Measurements from ENCODE around the gene MGA.

MGA gene

GRCh38 chr15:41660235-41661077 is at the start of gene MGA:
Gene MGA (plus strand): TSS chr15:41660405.
- peak; percentile 91 for DNase-seq

- no peak for DNase-seq
Measured at GRCh38 chr15:41620536-41621199, 39.5 kb upstream of the MGA start.

DNA sequence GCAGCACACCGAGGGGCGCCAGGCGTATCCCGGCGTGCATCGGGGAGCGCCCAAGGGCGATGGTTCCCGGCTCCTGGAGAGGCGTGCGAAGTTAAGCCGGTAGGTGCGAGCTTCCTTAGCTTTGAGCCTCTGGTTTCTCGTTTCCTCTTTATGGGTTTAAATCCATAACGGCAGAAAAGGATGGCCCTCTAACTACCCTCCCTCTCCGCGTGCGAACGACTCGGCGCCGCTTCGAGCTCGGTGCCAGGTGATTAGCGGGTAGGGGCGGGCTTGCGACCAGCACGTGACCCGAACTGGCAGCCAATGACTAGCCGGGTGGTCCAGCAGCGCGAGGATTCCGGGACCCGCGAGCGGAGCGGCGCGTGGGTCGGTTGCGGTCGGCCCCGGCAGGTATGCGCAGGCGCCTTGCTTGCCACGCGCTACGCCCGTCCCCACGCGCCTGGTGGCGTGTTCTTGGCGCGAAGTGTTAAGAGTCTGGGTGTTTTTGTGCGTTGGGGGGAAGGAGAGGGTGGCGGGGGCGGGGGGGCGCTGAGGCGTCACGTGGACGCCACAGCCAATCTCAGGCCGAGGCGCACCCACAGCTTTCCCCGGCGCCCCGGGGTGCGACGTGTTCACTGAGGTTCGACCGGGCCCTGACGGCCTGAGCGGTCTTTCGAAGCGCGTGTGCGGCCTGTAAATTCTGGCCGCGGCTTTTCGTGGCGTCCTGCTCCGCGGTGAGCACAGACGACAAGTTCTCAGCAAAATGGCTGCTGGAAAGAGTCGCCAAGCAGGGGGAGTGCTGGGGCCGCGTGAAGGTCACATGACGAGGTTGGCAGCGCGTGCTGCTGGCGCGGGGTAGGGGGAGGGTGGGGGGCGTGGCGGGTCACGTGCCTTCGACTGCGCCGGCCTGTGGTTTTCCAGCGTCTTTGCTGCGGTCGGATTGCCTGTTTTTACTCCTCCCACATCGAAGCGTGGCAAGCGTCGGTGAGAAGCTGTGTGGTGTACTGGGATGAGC is 38.7 kb upstream of the MGA start:
- DNase-seq = peak; percentile 89

DNA sequence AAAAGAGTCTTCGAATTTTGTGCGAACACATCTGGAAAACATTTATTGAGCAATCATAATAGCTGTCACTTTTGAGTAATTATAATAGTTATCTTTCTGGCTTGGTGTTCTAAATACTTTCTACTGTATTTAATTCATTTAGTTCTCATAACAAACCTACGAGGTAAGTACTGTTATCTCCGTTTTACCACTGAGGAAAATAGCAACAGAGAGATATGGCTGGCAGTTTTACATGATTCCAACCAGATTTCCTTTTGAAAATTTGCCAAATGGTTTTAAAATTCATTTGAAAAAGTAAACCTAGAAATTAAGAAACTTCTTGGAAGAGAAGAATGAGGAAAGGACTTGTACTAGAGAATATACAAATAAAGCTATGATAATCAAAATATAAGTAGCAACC is 37.3 kb upstream of the MGA start:
- no peak for DNase-seq

GRCh38 chr15:41627203-41627602 is 33.0 kb upstream of the MGA start:
- no peak for DNase-seq

GRCh38 chr15:41629463-41629862 is 30.7 kb upstream of the MGA start:
- no peak for DNase-seq

GRCh38 chr15:41629883-41630282 is 30.3 kb upstream of the MGA start:
- DNase-seq = no peak

- no peak for DNase-seq
Measured at GRCh38 chr15:41630616-41631217, 29.5 kb upstream of the MGA start.

DNA sequence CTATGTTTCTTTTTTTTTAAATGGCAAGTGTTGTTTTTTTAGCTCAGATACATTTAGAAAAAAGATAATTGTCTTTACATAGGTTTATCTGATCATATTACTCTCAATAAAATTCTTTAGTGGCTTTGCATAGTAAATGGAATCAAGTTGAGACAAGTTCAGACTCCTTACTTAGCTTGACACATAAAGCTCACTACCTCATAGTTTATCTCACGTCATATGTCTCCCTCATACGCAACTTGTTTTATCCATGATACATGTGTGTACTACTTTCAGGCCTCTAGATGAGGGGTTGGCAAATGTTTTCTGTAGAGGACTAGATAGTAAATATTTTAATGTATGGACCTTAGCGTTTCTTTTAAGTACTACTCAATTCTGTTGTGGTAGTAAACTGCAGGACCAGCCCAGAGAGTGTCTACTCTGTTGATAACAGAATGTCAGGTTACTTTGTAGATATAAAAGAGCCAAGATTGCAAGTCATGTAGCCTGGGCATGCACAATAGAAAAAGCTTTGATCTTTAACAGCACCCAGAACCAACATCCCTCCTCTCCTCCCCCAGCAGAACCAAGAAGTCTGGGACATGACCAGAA is 28.2 kb upstream of the MGA start:
- DNase-seq = no peak

DNA sequence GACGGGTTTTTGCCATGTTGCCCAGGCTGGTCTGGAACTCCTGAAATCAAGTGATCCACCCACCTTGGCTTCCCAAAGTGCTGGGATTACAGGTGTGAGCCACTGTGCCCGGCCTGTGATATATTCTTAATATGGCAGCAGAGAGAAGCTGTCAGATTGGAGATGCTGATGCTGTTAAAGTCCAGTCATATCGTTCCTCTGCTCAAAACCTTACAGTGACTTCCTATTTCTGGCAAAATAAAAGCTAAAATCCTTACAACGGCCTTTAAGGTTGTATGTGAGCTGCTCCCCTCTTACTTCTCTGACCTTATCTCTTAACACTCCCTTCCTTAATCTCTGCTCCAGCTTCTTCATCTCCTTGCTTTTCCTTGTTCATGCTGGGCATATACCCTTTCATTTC is 26.6 kb upstream of the MGA start:
- DNase-seq = no peak

DNA sequence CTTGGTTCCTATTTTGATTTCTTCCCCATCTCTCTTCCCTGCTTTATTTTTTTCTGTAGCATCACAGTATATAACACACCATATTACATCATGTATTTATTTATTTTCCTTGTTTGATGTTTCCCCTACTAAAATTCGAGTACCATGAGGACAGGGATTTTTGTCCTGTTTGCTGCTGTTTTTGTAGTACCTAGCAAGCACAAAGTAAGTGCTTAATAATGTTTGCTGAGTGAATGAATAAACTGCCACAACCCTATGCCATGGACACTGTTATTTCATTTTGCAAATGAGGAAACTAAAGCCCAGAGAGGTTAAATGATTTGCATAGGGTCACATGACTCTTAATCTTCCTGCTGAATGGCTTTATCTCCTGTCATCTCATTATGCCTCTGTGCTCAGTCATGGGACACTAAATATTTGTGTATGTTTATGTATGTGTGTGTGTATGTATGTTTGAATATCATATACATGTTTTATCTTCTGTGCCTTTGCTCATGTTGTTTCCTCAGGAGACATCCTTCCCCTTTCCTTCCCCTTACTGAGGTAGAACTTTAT is 26.1 kb upstream of the MGA start:
- no peak for DNase-seq

DNA sequence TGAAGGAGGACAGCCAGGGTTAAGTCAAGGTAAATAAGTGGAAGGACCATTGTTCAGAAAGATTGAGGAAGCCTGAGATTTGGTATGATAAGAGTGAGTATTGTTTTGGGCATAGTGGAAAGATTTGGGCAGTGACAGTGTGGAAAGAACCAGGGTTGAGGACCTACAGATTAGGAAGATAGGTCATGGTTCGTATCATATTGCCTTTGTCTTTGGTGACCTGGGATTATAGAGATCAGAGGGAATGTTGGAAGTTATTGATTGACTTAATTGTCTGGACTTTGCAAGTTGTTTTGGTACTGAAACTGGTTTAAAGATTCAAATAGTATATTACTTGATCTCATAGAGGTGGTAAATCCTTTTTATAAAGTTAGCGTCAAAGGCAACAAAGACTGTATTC is 23.1 kb upstream of the MGA start:
- no peak for DNase-seq

- no peak for DNase-seq
Measured at GRCh38 chr15:41640985-41641384, 19.2 kb upstream of the MGA start.

GRCh38 chr15:41647262-41647661 is 12.9 kb upstream of the MGA start:
- no peak for DNase-seq

DNA sequence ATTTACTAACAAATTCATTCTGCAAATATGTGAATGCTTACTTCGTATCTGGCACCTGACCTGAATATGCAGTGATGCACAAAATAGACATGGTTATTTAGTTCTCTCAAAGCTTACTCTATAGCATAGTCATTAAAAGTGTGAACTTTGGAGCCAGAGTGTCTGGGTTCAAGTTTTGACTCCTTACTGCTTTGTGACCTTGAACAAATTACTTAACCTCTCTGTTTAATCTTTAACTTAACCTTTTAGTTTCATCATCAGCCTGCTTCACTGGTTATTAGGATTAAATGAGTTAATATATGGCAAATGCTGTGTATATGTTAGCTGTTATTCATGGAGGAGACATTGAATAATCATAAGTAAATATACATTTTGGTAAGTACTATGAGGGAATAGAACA is 12.1 kb upstream of the MGA start:
- no peak for DNase-seq

GRCh38 chr15:41648770-41649169 is 11.4 kb upstream of the MGA start:
- DNase-seq = no peak

DNA sequence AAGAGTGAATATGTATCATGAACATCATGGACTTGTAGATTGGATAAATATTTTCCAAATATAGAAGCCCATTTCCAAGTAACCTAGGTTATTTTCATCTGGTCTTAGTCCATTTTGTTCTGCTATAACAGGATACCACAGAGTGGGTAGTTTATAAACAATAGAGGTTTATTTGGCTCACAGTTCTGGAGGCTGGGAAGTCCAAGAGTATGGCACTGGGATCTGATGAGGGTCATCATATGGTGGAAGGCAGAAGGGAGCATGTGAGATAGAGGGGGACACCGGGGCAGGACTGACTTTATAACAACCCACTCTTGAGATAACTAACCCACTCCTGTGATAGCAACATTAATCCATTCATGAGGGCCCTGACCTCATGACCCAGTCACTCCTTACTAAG is 9.4 kb upstream of the MGA start:
- DNase-seq = no peak

- no peak for DNase-seq
Measured at GRCh38 chr15:41651373-41651772, 8.8 kb upstream of the MGA start.

- no peak for DNase-seq
Measured at GRCh38 chr15:41653760-41654159, 6.4 kb upstream of the MGA start.

- DNase-seq = no peak
Measured at GRCh38 chr15:41655716-41656115, 4.5 kb upstream of the MGA start.

- no peak for DNase-seq
Measured at GRCh38 chr15:41656188-41656587, 4.0 kb upstream of the MGA start.

DNA sequence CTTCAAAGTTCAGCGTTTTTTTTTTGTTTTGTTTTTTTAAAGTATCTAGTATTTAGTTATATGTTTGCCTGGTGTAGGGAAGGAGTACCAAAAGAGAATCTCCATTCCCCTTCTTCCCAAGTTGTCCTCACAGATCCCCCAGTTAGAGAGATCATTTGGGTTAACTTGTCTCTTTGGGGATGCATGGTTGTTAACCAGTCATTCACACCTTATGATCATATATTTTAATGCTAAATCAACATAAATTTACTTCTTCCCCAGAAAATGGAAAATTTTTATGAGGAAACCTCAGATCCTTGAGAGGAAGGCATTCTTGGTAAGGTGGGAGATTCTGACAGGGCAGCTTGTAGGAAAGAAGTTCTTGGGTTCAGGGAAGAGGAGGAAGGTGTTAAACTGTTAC is 1.5 kb upstream of the MGA start:
- DNase-seq = no peak

Measured in stimulated activated CD4-positive, alpha-beta T cell treated with anti-CD3 and anti-CD28 coated beads, Interleukin-1b, Interleukin-23, amount 100 ng/mL, for 48 hours (primary cell).